ENCODE results near the gene DEPDC4.
"Not testable (repeated sequence)": the region's sequence is repeated elsewhere in the genome, so short reads cannot be mapped to it uniquely, and the experiment has no call there.

DEPDC4 gene

DNA sequence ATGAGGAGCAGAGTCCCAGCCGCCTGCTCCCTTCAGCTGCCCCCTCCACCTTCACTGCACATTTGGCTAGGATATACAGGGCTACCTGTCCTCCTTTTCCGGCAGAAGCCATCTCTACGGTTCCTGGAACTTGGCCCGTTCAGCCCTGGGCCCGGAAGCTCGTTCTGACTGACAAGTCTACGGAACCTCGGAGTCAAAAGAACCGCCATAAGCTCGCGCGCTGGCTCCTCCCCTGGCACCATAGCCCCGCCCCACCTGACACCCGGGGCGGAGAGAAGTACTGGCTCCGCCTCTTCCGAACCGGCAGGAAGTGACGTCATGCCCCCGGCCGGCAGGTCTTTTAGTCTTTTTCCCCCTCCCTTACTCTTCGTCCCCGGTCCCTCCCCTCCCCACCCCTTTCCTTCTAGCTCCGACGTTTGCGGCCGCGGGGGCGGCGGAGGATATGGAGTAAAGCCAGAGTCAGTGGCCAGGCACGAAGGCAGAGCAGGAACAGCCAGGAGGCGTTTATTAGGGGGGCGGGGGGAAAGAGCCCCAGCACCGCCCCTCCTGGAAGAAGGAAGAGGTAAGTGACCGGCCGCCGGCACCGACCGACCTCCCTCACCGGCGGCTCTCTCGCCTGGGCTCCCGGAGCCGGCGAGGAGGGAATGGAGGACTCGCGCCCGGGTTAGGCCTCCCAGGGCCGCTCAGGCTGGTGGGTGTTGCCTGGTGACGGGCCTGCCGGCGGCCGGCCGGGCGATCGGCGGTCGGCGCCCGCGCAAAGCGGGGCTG lies at the start of gene DEPDC4, which contains the start of gene SCYL2:
Gene DEPDC4 (minus strand): TSS at position 245 of the 768 bp plus-strand sequence. CDS start 3 bp downstream, at position 242.
Gene SCYL2 (plus strand): TSS at position 343 of the 768 bp plus-strand sequence. CDS start 15,794 bp downstream, outside the sequence.
- peak; percentile 82 to 85 for DNase-seq (ENCODE audit: low read depth in 2 of 2)

DNA sequence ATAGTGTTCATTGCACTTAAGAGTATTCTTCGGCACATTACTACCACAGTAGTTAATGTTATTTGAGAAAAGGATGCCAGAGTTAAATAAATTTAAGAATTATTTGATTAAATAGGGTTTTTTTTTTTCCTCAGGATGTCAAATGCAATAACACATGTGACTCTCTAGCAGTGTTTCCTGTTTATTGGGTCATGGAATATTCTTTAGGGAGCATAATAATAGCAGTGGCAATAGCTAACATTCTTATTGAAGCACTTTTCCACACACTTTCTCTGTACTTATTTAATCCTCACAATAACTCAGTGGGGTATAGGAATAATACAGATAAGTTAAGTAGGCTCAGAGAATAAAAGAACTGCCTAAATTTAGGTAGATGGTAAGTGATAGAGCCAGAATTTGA lies 44.4 kb upstream of the DEPDC4 start:
- no peak for DNase-seq (ENCODE audit: low read depth in 2 of 2)

DNA sequence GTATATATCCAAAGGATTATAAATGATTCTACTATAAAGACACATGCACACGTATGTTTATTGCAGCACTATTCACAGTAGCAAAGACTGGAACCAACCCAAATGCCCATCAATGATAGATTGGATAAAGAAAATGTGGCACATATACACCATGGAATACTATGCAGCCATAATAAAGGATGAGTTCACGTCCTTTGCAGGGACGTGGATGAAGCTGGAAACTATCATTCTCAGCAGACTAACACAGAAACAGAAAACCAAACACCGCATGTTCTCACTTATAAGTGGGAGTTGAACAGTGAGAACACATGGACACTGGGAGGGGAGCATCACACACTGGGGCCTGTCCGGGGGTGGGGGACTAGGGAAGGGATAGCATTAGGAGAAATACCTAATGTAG lies 41.3 kb upstream of the DEPDC4 start:
- DNase-seq (ENCODE audit: low read depth in 2 of 2): not testable (repeated sequence)

DNA sequence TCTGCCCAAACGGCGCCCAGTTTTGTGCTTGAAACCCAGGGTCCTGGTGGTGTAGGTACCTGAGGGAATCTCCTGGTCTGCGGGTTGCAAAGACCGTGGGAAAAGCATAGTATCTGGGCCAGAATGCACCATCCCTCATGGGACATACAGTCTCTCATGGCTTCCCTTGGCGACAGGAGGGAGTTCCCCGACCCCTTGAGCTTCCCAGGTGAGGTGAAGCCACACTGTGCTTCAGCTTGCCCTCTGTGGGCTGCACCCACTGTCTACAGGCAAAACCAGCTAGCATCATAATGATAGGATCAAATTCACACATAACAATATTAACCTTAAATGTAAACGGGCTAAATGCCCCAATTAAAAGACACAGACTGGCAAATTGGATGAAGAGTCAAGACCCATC lies 37.5 kb upstream of the DEPDC4 start:
- DNase-seq (ENCODE audit: low read depth in 2 of 2): not testable (repeated sequence)

DNA sequence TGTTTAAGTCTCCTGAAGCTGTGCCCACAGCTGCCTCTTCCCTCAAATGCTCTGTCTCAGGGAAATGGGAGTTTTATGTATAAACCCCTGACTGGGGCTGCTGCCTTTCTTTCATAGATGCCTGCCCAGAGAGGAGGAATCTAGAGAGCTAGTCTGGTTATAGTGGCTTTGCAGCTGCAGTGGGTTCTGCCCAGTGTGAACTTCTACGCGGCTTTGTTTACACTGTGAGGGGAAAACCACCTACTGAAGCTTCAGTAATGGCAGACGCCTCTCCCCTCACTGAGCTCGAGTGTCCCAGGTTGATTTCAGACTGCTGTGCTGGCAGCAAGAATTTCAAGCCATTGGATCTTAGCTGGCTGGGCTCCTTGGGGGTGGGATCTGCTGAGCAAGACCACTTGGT lies 37.0 kb upstream of the DEPDC4 start:
- no peak for DNase-seq (ENCODE audit: low read depth in 2 of 2)

DNA sequence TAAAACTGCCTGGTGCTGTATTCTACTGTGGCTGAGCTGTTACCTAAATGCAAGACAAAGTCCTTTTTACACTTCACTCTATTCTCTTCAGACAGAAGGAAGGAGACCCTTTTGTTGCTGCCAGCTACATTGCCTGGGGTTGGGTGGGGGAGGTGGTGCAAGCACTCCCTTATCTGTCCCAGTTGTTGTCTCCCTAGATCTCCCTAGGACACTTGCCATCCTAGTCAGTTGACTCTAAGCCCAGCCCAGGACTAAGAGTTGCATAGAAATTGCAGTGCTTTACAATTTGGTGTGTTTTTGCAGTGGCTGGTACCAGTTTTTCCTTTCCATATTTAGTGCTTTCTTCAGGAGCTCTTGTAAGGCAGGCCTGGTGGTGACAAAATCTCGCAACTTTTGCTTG lies 35.2 kb upstream of the DEPDC4 start:
- DNase-seq (ENCODE audit: low read depth in 2 of 2): no peak

DNA sequence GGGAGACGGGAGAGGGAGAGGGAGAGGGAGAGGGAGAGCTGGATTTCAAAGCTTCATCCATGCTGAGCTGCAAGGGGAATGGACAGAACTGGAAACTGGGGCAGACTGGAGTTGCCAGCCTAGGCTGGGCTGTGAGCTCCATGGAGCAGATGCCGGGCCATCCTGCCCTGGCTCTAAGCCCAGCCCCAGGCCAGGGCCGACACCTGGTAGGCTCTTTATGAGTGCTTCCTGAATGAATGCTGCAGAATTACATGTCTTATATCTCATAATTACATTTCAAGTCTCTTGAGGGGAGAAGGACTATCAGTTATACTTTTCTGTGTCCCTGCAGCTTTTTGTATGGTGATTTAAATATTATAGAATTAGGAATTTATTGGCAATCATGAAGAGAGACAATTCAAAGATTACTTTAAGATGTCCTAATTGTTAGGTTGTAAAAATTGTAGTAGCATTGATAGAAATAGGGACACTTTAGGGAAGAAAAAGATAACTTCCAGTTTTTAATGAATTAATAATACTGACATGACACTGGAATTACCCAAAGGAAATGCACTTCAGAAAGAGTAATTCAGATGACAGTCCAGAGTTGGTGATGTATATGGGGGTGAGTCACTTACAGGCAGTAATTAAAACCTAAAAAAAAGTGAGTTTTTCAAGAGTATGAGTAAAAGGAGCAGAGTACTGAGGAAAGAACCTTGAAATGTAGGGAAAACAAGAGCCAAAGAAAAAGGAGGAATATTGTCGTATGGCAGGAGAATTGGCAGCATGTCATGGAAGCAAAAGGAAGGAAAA lies 29.1 kb upstream of the DEPDC4 start:
- no peak for DNase-seq (ENCODE audit: low read depth in 2 of 2)

DNA sequence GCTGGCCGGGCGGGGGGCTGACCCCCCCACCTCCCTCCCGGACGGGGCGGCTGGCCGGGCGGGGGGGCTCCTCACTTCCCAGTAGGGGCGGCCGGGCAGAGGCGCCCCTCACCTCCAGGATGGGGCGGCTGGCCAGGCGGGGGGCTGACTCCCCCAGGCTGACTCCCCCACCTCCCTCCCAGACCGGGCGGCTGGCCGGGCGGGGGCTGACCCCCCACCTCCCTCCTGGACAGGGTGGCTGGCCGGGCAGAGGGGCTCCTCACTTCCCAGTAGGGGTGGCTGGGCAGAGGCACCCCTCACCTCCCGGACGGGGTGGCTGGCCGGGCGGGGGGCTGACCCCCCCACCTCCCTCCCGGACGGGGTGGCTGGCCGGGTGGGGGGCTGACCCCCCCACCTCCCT lies 27.5 kb upstream of the DEPDC4 start:
- not testable (repeated sequence) for DNase-seq (ENCODE audit: low read depth in 2 of 2)

DNA sequence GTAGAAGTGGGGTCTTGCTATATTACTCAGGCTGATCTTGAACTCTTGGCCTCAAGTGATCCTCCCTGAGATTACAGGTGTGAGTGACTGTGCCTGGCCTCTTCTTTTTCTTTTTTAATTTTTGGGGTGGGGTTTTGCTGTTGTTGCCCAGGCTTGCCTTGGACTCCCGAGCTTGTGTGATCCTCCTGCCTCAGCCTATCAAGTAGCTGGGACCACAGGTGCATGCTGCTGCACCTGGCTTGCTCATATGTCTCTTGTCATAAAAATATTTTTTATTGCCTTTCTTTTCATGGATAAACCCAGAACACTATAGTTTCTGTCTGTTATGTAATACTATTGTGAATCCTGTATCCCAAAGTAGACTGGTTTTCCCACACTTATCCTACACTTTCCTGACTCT lies 26.1 kb upstream of the DEPDC4 start:
- DNase-seq (ENCODE audit: low read depth in 2 of 2): no peak

DNA sequence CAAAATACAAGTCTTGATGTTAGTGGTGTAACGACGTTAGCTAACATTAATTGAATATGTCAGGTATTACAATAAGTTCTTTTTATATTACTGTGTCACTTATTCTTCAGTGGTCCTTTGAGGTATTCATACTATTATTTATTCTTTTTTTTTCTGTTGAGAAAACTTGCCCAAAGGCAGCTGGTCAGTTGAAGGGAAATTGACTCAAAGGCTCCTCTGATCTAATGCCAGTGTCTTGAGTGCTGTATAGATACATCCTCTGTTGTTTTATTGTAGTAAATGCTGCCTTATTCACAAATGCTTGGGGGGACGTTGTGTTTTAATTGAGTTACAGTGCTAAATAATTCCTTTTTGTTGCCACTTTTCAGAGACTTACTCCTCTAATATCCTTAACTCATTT lies 23.1 kb upstream of the DEPDC4 start:
- no peak for DNase-seq (ENCODE audit: low read depth in 2 of 2)

DNA sequence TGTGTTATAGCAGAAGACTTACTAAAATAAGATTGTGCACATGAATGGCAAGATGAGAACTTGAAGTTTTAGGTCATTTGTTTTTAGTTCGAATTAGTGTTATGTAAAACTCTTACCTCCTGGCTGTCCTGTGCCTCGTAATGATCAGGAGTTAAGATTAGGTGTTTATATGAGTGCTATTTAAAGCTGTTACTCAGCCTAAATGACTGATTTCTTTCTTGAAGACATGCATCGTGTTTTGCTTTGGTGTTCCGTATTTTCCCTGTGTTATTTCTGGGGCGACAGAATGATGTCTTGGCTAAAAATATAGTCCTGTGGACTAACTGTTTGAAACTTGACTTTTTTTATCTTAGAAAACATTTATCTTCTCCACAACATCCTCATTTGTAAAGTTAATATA lies 22.2 kb upstream of the DEPDC4 start:
- no peak for DNase-seq (ENCODE audit: low read depth in 2 of 2)

DNA sequence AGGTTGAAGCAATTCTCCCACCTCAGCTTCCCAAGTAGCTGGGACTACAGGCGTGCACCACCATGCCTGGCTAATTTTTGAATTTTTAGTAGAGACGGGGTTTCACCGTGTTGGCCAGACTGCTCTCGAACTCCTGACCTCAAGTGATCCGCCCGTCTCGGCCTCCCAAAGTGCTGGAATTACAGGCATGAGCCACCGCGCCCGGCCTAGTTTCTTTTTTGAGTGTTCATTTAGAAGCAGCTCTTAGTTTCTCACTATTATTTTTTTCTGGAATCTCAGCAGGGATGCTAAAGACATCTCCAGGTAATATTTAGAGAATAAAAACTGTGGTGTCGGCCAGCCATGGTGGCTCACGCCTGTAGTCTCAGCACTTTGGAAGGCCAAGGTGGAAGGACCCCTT lies 17.7 kb upstream of the DEPDC4 start:
- DNase-seq (ENCODE audit: low read depth in 2 of 2): not testable (repeated sequence)

DNA sequence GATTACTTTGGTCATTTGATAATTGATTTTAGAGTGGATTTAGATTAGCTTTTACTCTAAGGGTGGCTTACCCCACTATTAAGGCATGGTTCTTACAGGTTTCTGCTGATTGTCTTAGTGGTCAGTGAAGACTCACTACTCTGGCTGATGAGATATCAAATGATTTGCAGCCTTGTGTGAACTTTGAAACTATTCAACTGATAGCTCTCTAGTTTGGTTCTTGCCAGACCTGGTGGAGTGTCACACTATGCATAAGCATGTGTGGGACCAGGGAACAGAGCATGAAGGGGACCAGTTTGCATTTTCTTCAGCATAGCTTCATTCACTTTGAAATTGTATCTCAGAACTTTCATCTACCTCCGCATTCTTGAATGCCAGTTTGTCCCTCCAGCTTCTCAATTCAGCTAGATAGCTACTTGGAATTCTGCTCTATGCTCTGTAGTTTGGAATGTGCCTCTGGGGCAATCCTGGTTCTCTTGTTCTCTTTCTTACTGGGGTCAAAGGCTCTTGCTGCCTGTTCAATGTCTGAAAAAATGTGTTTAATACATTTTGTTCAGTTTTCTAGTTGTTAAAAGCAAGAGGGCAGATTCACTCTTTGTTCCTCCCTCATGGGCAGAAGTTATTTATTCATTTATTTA lies 12.8 kb upstream of the DEPDC4 start:
- no peak for DNase-seq (ENCODE audit: low read depth in 2 of 2)

DNA sequence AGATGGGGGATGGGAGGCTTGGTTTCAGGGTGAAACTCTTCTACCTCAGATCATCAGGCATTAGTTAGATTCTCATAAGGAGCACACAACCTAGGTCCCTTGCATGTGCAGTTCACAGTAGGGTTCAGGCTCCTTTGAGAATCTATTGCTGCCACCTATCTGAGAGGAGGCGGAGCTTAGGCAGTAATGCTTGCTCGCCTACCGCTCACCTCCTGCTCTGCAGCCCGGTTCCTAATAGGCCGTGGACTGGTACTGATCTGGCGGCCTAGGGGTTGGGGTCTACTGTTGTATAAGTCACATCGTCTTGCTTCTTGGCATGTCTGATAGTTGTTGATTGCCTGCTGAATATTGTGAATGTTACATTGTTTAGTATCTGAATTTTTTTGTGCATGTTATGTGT lies 12.3 kb upstream of the DEPDC4 start:
- no peak for DNase-seq (ENCODE audit: low read depth in 2 of 2)

DNA sequence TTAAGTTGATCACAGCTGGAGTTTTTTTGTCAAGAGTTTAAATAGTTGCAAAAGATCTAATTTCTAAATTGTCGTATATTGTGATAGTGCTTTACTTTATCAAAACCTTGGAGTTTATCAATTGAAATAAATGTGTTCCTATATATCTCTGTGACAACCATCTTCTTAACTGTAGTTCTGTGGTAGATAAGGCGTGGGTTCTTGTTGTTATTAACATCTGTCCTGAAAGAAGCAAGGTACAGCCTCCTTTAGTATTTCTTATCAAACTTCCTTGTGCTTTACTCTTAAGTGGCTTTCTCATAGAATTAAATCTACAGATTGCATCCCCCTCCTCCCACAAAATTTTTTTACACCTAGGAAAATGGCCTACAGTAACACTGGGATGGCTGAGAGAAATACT lies 7.4 kb upstream of the DEPDC4 start:
- no peak for DNase-seq (ENCODE audit: low read depth in 2 of 2)

DNA sequence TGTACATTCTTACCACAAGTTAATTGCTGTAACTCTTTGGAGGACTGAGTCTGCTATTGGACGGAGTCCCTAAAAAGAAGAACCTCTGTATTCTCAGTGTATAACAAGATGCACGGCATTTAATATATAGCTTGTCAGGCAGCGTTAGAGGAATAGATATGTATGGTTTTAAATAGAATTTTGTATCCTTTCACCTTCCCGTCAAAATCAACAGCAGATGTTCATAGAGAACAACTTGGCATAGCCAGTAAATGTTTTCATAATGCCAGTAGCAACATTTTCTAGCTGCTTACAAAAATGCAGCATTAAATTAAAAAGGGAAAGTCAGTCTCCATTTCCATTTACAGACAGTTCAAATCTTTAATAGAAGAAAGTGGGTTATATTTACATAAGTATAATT lies 6.9 kb upstream of the DEPDC4 start:
- DNase-seq (ENCODE audit: low read depth in 2 of 2): no peak

DNA sequence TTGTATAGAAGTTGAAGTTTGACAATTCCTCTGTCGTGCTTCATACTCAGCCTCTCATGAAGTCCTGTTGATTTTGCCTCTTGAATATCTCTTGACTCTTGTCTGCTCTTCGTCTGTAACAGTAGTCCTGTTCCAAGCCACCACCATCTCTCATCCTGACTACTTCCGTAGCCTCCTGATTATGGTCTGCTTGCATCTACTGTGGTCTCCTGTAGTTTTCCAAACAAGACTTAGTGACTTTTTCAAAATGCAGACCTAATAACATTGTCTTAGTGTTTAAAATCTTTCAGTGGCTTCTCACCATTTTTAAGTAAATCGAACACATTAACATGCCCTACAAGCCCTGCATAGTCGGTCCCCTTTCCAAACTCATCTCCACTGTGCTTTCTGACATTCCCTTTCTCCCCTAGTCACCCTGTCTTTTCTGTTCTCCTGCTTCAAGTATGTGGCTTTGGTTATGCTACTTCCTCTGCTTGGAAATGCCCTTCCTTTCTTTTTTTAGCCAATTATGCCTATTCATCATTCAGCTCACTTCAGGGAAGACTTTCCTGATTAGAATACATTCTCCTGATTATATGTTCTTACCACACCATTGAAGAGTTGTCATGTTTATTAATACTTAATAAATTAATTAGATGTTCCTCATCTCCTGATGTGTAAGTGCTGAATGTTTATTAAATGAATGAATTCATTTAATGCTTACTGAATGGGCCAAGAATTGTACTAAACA lies 2.1 kb upstream of the DEPDC4 start:
- DNase-seq (ENCODE audit: low read depth in 2 of 2): no peak

DNA sequence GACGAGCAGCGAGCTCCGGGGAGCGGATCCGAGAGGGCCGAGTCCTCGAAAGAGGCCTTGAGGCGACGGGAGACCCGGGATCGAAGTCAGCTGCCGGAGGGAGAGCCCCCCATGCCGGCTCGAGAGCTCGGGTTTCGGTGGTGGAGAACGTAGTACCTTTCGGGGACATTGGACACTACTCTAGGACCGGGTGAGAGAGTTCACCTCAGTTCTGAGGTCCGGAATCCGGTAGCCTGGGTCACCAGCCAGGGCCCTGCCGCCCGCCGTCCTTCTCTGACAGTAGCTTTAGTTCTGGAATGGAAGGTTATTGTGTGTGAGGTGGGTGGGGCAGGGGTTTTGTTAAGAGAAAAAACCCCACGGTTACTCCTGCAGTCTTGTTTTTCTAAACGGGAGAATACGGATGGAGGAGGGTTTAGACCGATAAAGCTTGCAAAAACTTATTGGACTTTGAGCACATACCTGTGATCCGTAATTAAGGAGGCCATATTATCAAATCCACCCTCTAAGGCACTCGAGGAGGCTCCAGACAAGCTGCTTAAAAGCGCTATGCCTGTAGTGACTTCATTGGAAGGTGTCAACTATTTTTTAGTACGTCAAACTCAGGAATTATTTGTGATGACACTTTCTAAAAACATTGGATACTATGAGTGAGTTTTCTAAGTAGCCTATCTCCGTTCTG lies 863 bp upstream of the DEPDC4 start:
- peak; percentile 0 to 1 for DNase-seq (ENCODE audit: low read depth in 2 of 2)

DNA sequence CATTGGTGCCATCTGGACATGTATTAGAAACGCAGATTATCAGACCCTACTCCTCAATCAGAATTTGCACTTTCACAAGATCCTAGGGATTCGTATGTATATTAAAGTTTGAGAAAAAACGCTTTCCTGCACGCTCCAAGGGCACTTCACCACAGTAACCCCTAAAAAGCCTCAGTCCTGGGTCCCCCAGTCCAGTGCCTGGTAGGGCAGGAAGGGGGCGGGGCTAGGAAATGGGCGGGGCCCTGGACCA lies 369 bp downstream of the DEPDC4 start:
- peak; percentile 79 to 92 for DNase-seq (ENCODE audit: low read depth in 2 of 2)

DNA sequence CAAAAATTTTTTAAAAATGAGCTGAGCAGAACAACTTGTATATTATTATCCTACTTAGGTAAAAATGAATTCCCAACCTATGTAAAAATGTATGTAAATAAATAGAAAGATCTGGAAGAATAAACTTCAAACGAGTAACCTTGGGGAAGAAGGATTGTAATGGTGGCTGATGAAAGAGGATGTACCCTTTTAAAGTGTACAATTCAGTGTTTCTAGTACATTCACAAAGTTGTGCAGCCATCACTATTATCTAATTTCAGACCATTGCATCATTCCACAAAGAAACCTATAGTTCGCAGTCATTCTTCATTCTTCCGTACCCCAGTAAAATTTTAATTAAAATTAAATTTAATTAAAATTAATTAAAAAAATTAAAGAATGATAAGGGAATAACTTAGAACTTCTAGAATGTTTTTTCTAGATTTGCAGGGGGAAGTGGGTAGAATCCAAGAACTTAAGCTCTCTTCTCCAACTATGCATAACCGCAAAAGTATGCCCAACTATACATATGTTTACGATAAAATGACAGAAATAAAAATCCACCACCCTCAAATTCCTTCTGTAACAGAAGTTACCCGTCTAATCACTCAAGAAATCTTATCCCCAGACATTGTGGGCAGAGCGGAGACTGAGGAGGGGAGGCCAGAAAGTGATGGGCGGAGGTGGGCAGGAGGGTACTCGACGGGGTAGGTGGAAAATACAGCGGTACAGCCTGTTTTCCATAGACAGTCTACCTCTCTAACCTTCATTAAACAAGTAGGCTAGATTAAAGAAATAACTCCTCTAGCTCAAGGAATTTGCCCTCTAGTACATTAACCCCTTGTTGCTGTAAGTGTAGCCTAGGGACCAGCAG lies 921 bp downstream of the DEPDC4 start:
- no peak for DNase-seq (ENCODE audit: low read depth in 2 of 2)

DNA sequence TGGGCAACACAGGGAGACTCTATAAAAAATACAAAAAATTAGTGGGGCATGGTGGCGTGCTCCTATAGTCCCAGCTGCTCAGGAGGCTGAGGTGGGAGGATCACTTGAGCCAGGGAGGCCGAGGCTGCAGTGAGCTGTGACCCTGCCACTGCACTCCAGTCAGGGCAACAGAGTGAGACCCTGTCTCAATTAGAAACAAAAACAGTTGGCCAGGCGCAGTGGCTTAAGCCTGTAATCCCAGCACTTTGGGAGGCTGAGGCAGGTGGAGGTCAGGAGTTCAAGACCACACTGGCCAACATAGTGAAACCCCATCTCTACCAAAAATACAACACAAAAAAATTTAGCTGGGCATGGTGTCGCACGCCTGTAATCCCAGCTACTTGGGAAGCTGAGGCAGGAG lies 1.8 kb downstream of the DEPDC4 start:
- DNase-seq (ENCODE audit: low read depth in 2 of 2): not testable (repeated sequence)
